HG02938 (cell line): ENCODE data around the gene FKBP1A.
"Not testable (repeated sequence)": the region's sequence is repeated elsewhere in the genome, so short reads cannot be mapped to it uniquely, and the experiment has no call there.

ENCODE experiments used
- ATAC-seq: cut with Tn5 transposase; IDR thresholded peaks from one replicate; pipeline ENCODE4 v1.9.1; 2021; ENCODE audit warnings: mild to moderate bottlenecking, moderate library complexity; ENCODE audit not compliant: unreplicated experiment

Gene FKBP1A

DNA sequence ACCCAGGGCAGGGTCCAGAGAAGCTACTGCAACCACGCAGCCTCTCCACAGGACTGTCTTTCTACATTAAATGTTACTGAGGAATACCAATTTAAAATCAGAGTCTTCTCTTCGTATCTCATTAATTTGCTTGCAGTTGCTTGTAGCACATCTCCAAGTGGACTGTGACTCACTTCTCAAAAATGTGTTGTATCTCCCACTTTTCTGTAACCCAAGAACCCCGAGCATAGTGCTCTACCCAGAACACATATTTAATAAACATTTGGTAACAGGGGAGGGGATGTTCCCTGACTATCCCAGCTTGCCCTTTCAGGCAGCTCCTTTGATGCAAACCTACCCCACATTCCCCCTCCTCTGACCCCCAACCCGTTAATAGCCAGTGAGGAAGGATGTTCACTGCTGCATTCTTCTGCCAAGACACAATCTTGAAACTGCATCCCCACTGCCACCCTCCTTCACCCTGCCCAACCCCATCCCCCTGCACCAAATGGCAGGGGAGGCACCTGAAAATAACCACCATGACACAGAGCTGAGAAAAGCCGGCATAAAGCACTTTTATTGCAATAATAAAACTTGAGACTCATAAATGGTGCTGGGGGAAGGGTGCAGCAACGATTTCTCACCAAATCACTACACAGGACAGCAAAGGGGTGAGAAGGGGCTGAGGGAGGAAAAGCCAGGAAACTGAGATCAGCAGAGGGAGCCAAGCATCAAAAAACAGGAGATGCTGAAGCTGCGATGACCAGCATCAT, 24.2 kb downstream of the FKBP1A start:
- ATAC-seq, result no peak

DNA sequence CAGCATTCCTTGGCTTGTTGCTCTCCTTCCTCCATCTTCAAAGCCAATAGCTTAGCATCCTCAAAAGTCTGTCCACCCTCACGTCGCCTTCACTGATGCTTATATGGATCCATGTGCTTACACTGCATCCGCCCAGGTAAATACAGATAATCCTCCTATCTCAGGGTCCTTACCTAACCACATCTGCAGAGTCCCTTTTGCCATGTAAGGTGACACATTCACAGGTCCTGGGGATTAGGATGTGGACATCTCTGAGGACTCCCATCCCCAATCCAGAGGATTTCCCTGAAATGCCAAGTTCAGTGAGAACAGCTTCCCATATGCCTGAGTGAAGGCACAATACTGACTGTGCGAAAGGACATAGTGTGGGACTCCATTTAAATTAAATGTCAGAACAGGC, 25.4 kb downstream of the FKBP1A start:
- no peak for ATAC-seq

DNA sequence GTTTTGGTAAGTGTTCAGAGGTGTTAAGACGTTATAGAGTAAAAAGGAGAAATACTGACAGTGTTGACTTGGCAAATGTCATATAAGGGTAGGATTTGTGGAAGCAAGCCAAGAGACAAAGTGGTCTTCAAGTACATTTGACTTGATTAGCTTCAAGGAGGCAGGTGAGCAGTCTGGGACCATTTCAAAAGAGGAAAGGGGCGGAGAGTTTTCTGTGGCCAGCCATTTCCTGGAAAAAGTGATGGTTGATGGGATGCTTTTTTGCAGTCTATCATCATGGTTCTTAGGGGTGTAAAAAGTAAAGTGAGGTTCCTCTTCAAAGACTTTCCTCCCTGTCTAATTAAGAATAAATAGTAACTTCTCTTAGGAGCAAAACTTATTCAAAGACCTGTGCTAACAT, 28.7 kb downstream of the FKBP1A start:
- ATAC-seq, result no peak

DNA sequence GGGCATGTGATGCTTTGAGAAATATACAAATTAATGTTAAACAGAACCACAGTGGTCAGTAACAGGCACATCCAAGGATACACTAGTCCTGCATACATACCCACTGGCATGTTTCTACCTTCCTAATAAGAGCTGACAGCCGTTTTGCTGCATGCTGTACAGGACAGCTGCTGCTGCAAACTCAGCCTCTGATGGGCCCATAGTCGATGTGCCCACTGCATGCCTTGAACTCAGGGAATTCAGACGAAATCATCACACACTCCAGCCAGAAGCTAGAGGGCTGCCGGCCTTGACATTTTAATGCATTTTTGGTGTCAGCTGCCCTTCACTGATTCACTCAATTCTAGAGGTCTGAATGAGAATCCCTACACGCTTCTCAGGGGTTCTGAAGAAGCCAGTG, 29.3 kb downstream of the FKBP1A start:
- ATAC-seq, result no peak

DNA sequence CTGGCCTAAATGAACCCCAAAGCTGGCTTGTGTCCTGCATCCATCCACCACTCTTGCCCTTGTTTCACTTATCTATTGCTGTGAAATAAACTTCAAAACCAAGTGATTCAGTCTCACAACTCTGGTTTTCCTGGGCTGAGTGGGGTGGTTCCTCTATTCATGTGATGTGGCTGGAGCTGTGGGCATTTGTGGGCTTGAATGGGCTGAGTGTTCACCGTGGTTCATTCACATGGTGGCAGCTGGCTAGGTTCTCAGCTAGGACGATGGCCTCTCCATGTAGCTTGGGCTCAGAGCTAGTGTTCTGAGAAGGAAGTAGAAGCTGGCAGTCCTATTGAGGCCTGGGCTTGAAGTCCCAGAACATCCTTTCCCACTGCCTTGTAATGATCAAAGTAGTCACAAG, 30.4 kb downstream of the FKBP1A start:
- no peak for ATAC-seq

DNA sequence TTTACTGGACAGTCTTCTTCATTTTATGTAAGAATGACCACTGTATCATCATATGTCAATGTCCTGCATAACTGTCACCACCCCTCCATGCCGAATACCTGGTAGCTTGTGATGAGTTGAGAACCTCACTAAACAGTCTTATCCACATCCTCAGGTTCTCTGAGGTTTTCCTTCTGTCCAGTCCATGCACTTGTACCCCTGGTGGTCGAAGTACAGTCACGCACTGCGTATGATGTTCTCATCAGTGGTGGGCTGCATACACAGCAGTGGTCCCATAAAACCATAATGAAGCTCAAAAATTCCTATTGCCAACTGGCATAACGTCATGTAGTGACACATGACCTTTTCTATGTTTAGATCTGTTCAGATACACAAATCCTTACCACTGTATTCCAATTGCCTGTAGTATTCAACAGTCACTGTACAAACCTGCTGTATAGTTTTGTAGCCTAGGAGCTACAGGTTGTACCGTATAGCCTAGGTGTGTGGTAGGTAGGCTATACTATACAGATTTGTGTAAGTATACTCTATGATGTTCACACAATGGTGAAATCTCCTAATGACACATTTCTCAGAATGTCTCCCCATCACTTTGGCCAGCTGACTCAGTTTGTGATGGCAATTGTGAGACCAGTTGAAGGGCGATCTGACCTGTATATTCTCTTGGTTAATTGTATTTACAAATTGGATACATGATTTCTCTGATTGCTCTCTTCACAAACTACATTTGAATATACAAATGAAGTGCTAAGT, 32.6 kb downstream of the FKBP1A start:
- no peak for ATAC-seq

DNA sequence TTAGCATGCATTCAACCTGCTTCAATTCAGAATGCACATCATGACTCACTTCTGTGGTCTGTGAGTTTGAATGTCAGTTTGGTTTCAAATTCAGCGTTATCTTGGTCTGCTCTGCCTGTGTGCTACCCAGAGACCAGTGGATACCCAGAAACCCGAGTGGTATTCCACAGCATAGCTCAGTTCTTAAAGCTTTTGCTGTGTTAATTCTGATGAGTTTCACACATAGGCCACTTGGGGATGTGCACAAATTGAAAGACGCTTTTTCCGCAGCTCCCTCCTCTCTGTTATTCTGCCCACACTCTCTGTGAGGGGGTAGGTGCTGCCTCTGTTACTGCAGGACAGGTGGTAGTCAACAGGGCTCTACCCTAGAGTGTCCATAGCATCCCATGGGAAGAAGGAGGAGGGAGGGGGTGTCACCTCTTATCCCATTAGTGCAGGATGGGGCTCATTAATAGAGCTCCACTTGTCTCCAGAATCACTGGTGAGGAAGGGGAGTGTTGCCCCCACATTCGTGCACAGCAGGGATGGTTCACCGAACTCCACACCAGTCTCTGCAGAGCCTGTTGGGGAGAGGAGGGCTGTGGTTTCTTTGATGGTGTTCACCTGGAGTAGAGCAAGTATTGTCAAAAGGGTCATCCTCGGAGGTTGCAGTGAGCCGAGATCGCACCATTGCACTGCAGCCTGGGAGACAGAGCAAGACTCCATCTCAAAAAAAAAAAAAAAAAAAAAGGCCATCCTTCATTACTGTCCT, 34.8 kb downstream of the FKBP1A start:
- ATAC-seq, result no peak

DNA sequence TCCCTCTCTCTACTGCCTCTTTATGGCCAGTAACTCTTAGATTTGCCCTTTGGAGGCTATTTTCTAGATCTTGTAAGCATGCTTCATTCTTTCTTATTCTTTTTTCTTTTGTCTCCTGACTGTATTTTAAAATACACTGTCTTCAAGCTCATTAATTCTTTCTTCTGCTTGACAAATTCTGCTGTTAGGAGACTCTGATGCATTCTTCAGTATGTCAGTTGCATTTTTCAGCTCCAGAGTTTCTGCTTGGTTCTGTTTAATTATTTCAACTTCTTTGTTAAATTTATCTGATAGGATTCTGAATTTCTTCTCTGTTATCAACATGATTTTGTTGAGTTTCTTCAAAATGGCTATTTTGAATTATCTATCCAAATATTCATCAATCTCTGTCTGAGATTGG, 38.9 kb downstream of the FKBP1A start:
- ATAC-seq, result no peak

DNA sequence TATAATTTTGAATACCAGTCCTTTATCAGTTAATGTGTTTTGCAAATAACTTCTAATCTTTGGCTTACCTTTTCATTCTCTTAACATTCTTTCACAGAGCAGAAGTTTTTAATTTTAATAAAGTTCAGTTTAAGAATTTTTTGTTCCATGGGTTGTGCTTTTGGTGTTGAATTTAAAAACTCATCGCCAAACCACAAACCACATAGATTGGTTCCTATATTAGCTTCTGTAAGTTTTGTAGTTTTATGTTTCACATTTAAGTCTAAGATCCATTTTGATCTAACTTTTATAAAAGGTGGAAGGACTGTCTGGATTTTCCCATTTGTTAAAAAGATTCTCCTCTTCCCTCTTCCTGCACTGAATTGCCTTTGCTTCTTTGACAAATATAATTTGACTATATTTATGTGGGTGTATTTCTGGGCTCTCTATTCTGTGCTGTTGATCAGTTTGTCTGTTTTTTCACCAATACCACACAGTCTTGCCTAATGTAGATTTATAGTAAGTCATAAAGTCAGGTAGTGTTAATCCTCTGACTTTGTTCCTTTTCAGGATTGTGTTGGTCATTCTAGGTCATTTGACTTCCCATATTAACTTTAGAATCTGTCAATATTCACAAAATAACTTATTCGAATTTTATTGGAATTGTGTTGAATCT, 46.4 kb downstream of the FKBP1A start:
- no peak for ATAC-seq

DNA sequence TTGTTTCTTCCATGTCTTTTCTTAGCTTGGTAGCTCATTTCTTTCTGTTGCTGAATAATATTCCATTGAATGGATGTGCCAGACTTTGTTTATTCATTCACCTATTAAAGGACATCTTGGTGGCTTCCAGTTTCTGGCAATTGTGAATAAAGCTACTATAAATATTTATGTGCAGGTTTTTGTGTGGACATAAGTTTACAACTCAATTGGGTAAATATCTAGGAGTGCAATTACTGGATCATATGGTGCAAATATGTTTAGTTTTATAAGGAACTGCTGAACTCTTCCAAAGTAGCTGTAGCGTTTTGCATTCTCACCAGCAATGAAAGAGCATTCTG, 47.1 kb downstream of the FKBP1A start:
- ATAC-seq, result no peak

DNA sequence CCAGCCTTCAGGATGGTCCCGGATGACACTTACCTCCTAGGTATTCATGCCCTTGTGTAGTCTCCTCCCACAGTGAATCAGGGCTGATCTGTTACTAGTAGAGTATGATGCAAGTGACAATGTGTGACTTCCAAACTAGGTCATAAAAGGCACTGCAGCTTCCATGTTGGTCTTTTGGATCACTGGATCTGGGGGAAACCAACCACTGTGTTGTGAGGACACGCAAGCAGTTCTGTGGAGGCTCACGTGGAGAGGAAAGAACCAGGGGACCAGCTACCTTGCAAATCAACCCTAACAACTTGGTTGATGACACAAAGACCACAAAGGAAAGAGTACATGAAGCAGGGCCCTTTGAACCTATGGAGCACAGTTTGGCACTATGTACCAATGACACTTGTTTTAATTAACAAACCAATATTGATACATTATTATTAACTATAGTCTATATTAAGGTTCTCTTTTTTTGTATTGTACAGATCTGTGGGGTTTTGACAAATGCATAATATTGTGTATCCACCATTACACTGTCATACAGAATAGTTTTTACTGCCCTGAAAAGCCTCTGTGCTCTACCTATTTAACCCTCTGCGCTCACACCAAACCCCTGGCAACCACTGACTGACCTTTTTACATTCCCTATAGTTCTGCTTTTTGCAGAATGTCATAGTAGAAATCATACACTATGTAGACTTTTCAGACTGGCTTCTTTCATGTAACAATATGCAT, 47.7 kb downstream of the FKBP1A start:
- no peak for ATAC-seq

DNA sequence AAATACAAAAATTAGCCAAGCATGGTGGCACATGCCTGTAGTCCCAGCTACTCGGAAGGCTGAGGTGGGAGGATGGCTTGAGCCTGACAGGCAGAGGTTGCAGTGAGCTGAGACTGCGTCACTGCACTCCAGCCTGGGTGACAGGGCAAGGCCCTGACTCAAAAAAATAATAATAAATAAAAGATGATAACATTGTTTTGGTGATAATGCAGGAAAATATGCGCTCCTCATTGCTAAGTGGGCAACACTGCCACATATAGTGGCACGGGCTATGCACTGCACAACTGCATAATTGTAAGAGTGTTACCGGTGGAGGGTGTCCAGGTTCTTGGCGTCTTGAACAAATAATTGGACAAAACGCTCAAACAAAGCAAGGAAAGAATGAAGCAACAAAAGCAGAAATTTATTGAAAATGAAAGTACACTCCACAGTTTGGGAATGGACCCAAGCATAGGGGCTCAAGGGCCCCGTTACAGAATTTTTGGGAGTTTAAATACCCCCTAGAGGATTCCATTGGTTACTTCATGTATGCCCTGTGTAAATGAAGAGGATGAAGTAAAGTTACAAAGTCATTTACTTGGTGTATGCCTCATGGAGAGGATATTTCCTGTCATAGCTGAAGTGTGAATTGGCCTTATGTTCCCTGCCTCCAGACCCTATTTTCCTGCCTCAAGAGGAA, 49.3 kb downstream of the FKBP1A start:
- ATAC-seq, result not testable (repeated sequence)

DNA sequence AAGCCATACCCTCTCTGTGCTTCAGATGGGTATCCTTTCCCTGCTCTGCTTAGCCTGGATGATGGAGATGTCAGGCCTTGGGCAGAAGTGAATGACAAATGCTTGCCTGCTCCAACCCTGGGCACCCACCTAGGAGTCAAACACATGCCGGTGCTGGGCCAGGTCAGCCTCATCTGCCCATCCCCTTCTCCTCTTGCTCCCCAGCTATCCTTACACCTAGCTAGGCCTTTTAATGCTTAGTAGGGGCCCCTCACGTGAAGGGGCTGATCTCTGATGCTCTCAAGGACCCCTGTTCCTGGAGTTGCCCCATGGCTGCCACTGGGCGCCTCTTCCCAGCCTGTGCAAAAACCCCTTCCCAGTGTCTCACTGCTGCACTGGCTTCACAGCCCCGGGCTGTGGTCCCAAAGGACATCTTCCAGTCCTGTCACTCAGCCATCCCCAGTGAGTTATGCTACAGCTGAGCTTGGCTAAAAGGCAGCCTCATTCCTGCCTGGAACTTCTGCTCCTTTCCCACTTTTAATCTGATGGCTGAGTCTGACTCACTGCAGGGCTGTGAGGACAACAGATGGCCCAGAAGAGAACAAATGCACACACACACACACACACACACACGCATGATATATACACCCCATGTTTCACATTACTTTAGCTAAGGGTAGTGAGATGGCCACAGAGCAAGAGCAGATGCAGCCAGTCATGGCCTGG, 51.1 kb downstream of the FKBP1A start:
- ATAC-seq, result no peak

DNA sequence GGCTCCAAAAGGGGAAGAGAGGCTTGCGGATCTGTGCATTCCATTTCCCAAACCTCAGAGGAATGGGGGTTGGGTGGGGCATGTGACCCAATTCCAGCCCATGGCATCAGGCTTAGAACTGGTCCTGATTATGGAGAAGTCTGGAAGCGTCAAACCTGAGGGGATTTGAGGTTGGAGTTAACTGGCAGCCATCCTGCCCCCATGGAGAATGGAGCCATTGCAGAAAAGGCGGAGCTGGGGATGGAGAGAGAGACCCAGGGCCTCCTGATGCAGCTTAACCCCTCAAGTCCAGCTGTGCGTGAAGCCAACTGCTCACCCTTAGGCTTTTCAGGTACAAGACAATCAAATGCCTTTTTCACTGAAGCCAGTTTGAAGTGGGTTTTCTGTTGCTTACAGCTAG, 54.1 kb downstream of the FKBP1A start:
- no peak for ATAC-seq

DNA sequence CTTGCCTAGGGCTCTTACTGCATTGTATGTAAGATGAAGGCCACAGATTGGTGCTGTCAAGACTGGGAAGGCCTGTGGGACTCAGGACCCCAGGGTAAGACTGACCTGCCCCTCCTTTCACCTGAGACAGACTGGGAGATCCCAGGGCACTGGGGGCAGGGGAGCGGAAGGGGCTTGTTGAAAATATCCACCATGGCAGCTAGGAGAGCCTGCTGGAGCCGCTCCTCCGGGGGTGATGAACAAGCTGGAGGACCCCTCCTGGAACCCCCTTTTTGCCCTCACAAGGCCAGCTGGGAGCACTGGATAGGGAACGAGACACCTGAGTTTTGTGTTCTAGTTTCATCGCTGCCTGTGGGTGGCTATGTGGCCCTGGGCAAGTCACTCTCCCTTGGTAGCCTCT, 54.8 kb downstream of the FKBP1A start:
- ATAC-seq, result no peak

DNA sequence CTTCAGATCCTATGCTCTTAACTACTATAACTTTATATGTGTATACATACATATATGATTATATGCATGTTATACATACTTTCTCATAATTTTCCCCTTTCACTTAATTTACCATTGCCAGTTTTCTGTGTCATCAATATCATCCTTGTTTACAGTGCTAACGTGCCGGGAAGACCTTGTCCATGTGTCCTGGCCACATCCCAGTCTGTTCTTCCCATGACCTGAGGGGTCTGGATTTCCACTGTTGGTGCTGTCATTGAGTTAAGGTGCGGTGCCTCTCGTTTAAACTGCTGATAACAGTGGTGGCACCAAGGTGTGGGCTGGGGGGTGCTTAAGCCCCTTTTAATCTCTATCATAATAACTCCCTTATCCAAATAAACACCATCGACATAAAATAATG, 55.4 kb downstream of the FKBP1A start:
- no peak for ATAC-seq

DNA sequence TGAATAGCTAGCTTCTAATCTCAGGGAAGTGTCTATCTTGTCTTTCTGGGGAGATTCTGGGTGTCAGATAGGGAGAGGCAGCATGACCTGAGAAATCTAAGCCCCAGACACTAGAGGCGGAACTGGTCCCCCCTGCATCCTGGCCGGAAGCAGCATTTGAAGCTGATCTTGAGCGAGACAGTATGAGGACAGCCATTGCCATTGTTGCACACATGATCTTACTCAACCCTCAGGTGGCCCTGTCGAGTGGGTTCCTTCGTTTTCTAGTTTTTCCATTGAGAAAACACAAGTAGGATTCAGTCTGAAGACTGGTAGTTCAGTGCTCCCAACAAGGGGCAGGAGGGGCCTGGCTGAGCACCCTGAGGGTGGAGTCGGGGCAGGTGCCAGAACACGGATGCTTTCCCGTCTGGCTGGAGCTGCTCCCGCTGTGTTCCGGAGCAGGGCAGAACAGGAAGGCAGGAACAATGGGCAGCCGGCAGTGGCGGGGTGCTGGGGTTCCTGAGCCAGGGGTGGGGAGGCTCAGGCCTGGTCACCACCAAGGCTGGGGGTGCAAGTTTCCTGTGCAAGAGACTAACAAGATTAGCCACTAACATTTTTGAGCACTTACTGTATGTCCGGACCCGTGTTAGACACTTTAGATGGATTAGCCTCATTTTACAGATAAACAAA, 56.0 kb downstream of the FKBP1A start:
- no peak for ATAC-seq

DNA sequence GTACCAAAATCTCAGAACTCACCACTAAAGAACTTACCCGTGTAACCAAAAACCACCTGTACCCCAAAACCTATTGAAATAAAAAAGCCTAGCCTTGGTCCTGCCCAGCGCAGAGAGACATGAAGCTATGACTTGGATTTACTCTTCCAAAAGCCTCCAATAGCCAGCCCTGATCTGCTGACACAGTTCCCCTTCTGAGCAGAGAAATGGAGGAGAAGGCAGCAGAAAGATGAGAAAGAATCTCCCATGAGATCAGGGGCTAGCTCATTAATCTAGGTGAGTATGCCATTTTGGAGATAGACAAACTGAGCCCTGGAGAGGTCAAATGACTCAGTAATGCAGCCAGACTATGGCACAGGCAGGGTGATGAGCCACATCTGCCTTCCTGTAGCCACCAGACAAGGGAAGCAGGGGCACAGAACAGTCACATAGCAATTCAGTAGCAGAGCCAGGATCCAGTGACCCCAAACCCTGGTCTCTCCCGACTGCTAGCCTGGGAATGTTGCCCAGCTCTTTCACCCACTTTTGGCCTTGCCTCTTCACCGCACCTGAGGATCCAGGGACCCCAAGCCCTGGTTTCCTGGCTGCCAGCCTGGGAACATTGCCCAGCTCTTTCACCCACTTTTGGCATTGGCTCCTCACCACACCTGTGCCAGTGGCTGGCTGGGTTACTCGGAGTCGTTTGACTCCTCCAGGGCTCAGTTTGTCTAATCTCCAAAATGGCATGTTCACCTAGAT, 56.7 kb downstream of the FKBP1A start:
- ATAC-seq, result no peak
